Fibroblast of skin of left biceps (primary cell): ENCODE data around the gene NUDT14.

Experiments
- DNase-seq, 2 experiments: peaks; one replicate each; pipeline ENCODE4 v3.0.0-alpha.2; 2013; ENCODE audit warnings: low read depth in 2 of 2

The NUDT14 gene

GRCh38 chr14:105135700-105136395, 45.3 kb downstream of the NUDT14 start:
- DNase-seq, result no peak

GRCh38 chr14:105132921-105133654, 48.0 kb downstream of the NUDT14 start:
- no peak for DNase-seq

- no peak for DNase-seq
These were observed 49.9 kb downstream of the NUDT14 start for GRCh38 chr14:105131241-105131640.

- DNase-seq, result no peak
These were observed 53.1 kb downstream of the NUDT14 start for GRCh38 chr14:105128059-105128458.

- DNase-seq, result no peak
These were observed 54.2 kb downstream of the NUDT14 start for GRCh38 chr14:105126981-105127329.

- DNase-seq, result no peak
These were observed 54.8 kb downstream of the NUDT14 start for GRCh38 chr14:105126126-105126980.

GRCh38 chr14:105124823-105125222, 56.3 kb downstream of the NUDT14 start:
- no peak for DNase-seq

GRCh38 chr14:105123981-105124765, 56.9 kb downstream of the NUDT14 start:
- DNase-seq, result no peak

- DNase-seq, result no peak
These were observed 57.9 kb downstream of the NUDT14 start for GRCh38 chr14:105123064-105123665.
